ENCODE results near the gene MMS19. TPM values are rescaled to one million over a fixed set of nuclear protein-coding genes. Genes with fewer than 3 reads are reported as not detected.
"Not testable (repeated sequence)": the region's sequence is repeated elsewhere in the genome, so short reads cannot be mapped to it uniquely, and the experiment has no call there.

MMS19 gene
- total RNA-seq, 2 experiments from 2014 or later, result 84.7 to 86.8 TPM

DNA sequence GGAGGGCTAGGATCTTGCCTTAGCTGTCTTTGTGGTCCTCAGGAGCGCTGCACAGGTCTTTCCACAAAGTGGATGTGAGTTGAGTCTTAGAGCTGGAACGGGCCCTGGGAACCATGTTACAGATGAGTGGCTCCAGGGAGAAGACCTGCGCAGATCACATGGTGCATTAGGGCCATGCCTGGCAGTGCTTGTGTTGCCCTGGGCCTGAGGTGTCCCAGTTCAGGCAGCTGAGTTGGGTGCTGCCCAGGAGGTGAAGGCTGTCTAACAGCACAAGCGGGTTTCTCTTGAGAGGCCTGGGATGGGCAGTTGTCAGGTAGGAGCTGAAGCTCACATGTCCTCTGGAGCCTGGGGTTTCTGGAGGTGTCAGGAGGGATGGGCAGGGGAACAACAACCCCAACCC lies 40.6 kb upstream of the MMS19 start:
- CTCF ChIA-PET, result interaction anchor here (0.9 to 2.0 kb wide), 3 partner anchors 15 to 170 kb away, joined by 3 to 9 read pairs (median 3); no protein-coding TSS in a partner anchor
- POLR2A ChIA-PET, result interaction anchor here (1.1 to 1.2 kb wide), 2 partner anchors 101 to 220 kb away, joined by 3 read pairs; partner anchors contain the start of gene FRAT1
- Mint-ChIP-seq H3K27me3 (no peaks in the 10 kb centered on the region), H3K4me3 (no peak overlapping the region), H3K36me3 (no peaks in the 10 kb centered on the region), H3K27ac (no peak overlapping the region), H3K9me3 (no peaks in the 10 kb centered on the region), H3K4me1 (ENCODE audit: low read depth) (peaks cover 21% of the 10 kb centered on the region)
- no peak for DNase-seq
- intact Hi-C loops (cut with micrococcal nuclease), result no loop called here

DNA sequence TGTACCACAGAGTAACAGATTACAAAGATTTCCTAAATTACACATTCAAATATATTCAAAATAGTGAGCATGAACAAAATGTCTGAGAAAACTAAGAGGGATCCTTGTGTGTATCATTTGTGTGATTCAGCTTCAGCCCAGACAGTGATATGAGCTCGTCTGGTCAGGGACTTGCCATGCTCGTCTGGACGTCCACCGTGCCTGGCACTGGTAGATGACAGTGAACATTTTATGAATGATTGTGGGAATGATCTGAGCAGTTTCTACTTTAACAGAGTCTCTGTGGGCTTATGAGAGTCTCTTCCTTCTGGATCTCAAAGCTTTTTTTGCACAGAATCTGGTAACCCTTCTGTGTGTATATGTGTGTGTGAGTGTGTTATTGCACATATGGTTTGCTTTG lies 40.2 kb upstream of the MMS19 start:
- intact Hi-C loops (cut with micrococcal nuclease), result no loop called here
- ChIA-PET POLR2A (interaction anchor here (1.1 to 1.2 kb wide), 2 partner anchors 101 to 219 kb away, joined by 3 read pairs; partner anchors contain the start of gene FRAT1), CTCF (interaction anchor here (0.9 to 2.0 kb wide), 2 partner anchors 15 to 171 kb away, joined by 3 to 9 read pairs; no protein-coding TSS in a partner anchor)
- no peak for DNase-seq
- H3K27me3 Mint-ChIP-seq, result no peaks in the 10 kb centered on the region
- H3K4me3 Mint-ChIP-seq, result no peak overlapping the region
- H3K4me1 Mint-ChIP-seq (ENCODE audit: low read depth), result peaks cover 17% of the 10 kb centered on the region
- H3K27ac Mint-ChIP-seq, result no peak overlapping the region
- no peaks in the 10 kb centered on the region for H3K36me3 Mint-ChIP-seq
- no peaks in the 10 kb centered on the region for H3K9me3 Mint-ChIP-seq

DNA sequence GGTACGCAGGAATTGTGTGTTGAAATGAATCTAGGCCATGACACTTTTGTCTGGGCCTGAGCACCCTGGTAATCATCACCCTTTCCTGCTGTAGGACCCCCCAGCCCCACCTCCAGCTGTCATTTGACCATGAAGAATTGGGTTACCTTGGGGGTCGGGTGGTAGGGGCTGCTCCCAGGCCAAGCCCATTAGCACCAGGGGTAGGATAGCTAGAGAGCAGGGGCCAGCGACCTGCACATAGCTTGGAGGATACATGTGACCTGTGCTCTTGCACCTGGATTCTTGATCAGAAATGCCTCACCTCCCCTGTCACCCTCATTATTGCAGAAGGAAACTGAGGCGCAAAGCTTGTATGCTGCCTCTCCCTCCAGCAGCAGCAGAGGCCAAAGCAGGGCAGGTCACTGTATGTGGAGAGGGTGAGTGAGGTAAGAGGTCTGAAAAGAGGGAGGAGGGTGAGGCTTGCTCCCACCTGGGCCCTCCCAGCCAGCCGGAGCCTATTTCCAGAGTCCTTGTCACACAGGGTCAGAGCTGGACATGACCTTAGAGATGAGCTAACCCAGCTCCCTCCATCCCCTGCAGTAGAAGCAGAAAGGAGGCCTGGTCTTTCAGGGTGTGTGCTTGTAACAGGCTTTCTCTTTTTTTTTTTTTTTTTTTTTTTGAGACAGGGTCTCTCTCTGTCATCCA lies 39.1 kb upstream of the MMS19 start:
- CTCF ChIA-PET, result interaction anchor here (1.0 to 3.6 kb wide), 2 partner anchors 9 to 16 kb away, joined by 3 to 17 read pairs; no protein-coding TSS in a partner anchor
- DNase-seq, result no peak
- H3K4me1 Mint-ChIP-seq (ENCODE audit: low read depth), result peaks cover 6% of the 10 kb centered on the region
- no peaks in the 10 kb centered on the region for H3K9me3 Mint-ChIP-seq
- POLR2A ChIA-PET, result no interaction called here
- no peak overlapping the region for H3K27ac Mint-ChIP-seq
- intact Hi-C loops (cut with micrococcal nuclease), result no loop called here
- H3K4me3 Mint-ChIP-seq, result no peak overlapping the region
- H3K27me3 Mint-ChIP-seq, result no peaks in the 10 kb centered on the region
- no peaks in the 10 kb centered on the region for H3K36me3 Mint-ChIP-seq

DNA sequence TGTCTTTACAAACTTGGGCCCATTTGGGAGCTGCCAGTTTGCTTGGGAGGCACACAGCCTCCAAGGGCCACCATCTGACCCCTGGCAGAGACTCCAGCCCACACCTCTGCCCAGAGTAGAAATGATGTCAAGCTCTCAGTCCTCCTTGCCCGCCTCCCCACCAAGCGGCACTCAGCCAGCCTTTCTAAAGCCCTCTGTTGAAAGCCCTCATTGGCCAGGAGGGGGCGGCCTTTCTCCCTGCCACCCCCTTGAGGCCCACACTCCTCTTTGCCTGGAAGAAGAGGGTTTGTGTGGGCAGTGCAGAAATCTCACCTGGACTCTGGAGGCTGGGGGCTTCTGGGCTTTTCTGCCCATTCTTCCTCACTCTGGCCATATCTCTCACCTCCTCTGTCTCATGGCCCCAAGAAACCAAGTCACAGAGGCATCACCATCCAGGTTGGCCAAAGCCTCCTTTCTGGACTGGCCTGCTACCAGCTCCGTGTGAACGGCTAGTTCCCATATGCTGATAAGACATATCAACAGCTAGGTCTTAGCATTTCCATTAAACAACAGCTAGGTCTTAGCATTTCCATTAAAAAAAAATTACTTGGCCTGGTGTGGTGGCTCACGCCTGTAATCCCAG lies 36.6 kb upstream of the MMS19 start:
- H3K4me3 Mint-ChIP-seq, result no peak overlapping the region
- no peaks in the 10 kb centered on the region for H3K4me1 Mint-ChIP-seq (ENCODE audit: low read depth)
- H3K27me3 Mint-ChIP-seq, result no peaks in the 10 kb centered on the region
- ChIA-PET POLR2A (no interaction called here), CTCF (interaction anchor here (0.6 to 4.4 kb wide), 18 partner anchors 8 to 114 kb away, joined by 3 to 115 read pairs (median 6); no protein-coding TSS in a partner anchor)
- intact Hi-C loops (cut with micrococcal nuclease), result loop anchor here (1.0 kb wide), 1 partner anchor 18 kb away; no protein-coding TSS in a partner anchor
- H3K9me3 Mint-ChIP-seq, result no peaks in the 10 kb centered on the region
- H3K27ac Mint-ChIP-seq, result no peak overlapping the region
- no peaks in the 10 kb centered on the region for H3K36me3 Mint-ChIP-seq
- peak; percentile 65 for DNase-seq

DNA sequence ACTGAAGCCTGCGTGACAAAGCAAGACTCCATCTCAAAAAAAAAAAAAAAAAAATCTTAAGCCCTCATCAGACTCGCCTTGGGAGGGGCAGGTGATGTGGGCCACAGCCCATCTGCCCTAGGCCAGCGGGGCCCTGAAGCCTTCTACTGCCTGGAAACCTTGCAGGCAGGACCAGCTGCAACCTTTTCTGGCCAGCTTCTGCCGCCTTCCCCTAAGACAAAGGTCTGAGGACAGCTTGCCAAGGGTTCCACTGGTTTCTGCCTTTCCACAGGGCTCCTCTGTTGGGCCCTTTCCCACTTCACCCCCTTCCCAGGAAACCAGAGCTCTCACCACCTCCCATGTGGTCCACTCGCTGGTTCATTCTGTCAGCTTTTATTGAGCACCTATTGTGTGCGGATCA lies 35.7 kb upstream of the MMS19 start:
- Mint-ChIP-seq H3K36me3 (no peaks in the 10 kb centered on the region), H3K9me3 (no peaks in the 10 kb centered on the region), H3K4me3 (no peak overlapping the region), H3K27me3 (no peaks in the 10 kb centered on the region), H3K4me1 (ENCODE audit: low read depth) (no peaks in the 10 kb centered on the region), H3K27ac (no peak overlapping the region)
- intact Hi-C loops (cut with micrococcal nuclease), result no loop called here
- ChIA-PET CTCF (interaction anchor here (0.6 to 4.4 kb wide), 19 partner anchors 9 to 201 kb away, joined by 3 to 115 read pairs (median 5); partner anchors contain the start of gene AVPI1), POLR2A (no interaction called here)
- no peak for DNase-seq

DNA sequence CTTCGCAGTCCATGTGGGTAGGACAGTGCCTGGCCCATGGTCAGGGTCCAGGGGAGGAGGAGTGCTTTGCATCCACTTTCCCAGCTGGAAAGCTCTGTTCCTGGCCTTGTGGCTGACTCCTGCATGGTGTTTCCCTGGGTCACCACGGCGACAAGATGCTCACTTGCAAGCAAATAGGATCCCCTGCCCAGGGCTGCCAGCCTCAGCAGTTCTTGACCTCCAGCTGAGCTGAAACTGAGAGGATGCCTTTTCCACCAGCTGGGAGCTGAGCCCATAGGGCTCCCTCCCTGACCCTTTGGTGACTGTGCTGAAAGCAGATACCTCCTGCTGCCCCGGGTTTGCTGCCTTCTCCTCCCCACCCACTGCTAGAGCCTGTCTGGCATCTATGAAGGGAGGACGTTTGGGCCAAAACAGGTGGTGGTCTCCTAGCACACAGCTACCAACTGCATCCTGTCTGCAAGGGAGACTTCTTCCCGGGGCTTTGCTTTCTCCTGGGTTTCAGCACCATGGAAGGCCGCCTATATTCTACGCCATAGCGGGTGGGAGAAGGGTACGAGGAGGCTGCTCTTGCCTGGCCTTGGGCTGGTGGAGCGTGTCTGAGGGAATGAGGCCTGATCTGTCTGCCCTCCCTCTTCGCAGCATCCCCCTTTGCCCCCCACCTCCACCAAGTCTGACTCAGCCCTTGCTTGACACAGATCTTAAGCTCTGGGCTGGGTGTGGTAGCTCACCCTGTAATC lies 34.9 kb upstream of the MMS19 start:
- POLR2A ChIA-PET, result no interaction called here
- Mint-ChIP-seq H3K9me3 (no peaks in the 10 kb centered on the region), H3K4me3 (no peak overlapping the region), H3K27me3 (no peaks in the 10 kb centered on the region), H3K36me3 (no peaks in the 10 kb centered on the region), H3K27ac (no peak overlapping the region), H3K4me1 (ENCODE audit: low read depth) (no peaks in the 10 kb centered on the region)
- CTCF ChIA-PET, result interaction anchor here (0.6 to 4.4 kb wide), 9 partner anchors 11 to 73 kb away, joined by 3 to 115 read pairs (median 8); no protein-coding TSS in a partner anchor
- no peak for DNase-seq
- intact Hi-C loops (cut with micrococcal nuclease), result no loop called here

DNA sequence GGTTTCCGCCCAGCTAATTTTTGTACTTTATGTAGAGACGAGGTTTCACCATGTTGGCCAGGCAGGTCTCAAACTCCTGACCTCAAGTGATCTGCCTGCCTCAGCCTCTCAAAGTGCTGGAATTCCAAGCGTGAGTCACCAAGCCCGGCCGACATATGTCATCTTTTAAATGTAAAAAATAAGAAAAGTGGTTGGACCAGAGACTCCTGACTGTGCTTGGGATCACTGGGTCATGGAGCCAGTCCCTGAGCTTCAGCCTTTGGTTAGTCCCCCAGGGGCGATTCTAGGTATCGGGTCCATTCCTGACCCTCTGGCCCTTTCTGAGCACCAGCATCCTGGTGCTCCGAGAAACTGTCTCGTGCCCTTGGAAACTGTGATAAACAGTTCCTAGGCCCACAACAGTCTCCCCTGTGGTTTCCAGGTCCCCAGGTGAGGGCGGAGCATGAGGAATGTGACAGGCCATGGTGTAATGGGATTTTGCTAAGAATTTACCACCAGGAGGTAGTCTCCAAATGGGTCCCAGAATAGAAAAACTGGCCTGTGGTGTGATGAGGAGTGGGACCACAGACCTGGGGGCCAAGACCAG lies 33.3 kb upstream of the MMS19 start:
- intact Hi-C loops (cut with micrococcal nuclease), result no loop called here
- POLR2A ChIA-PET, result no interaction called here
- CTCF ChIA-PET, result no interaction called here

DNA sequence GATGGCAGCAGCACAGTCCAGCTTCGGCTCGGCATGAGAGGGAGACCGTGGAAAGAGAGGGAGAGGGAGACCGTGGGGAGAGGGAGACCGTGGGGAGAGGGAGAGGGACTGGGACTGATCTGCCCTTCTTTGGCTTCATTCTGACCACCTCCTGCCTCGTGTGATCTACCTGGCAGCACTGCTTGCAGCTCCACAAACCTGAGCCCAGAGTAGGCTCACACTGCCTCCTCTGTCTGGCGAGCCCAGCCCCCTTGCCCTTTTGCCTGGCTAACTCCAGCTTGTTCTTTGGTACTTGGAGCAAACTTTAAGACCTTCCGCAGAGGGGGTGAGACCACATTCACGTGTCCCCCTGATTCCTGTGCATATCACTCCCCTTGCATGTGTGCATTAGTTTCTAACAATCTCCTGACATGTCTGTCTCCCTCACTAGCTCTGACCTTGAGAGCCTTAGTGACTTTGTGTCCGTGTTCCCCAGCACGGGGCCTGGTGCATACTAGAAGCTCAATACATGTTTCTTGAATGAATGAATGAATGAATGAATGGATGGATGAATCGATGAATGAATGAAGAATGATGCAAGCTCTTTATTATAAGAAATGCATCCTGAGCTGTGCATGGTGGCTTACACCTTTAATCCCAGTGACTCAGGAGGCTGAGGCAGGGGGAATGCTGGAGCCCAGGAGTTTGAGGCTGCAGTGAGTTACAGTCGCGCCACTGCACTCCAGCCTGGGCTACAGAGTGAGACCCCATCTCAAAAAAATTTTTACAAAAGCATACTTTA lies 31.7 kb upstream of the MMS19 start:
- Mint-ChIP-seq H3K27ac (no peak overlapping the region), H3K4me3 (no peak overlapping the region), H3K4me1 (ENCODE audit: low read depth) (no peaks in the 10 kb centered on the region), H3K36me3 (no peaks in the 10 kb centered on the region), H3K27me3 (no peaks in the 10 kb centered on the region), H3K9me3 (no peaks in the 10 kb centered on the region)
- intact Hi-C loops (cut with micrococcal nuclease), result no loop called here
- no peak for DNase-seq
- ChIA-PET CTCF (interaction anchor here (0.7 to 1.0 kb wide), 2 partner anchors 24 to 25 kb away, joined by 3 to 4 read pairs; no protein-coding TSS in a partner anchor), POLR2A (no interaction called here)

More for the DNA sequence above, 33.3 kb upstream of the MMS19 start:
- Mint-ChIP-seq H3K27me3 (no peaks in the 10 kb centered on the region), H3K4me3 (no peak overlapping the region), H3K4me1 (ENCODE audit: low read depth) (no peaks in the 10 kb centered on the region), H3K9me3 (no peaks in the 10 kb centered on the region), H3K27ac (no peak overlapping the region), H3K36me3 (no peaks in the 10 kb centered on the region)
- DNase-seq, result no peak

DNA sequence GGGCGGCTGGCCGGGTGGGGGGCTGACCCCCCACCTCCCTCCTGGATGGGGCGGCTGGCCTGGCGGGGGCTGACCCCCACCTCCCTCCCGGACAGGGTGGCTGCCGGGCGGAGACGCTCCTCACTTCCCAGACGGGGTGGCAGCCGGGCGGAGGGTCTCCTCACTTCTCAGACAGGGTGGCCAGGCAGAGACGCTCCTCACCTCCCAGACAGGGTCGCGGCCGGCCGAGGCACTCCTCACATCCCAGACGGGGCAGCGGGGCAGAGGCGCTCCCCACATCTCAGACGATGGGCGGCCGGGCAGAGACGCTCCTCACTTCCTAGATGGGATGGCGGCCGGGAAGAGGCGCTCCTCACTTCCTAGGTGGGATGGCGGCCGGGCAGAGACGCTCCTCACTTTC lies 30.7 kb upstream of the MMS19 start:
- POLR2A ChIA-PET; intact Hi-C loops (cut with micrococcal nuclease); H3K27me3 Mint-ChIP-seq; CTCF ChIA-PET; H3K27ac Mint-ChIP-seq; H3K36me3 Mint-ChIP-seq; H3K9me3 Mint-ChIP-seq; DNase-seq; H3K4me3 Mint-ChIP-seq; H3K4me1 Mint-ChIP-seq (ENCODE audit: low read depth): not testable (repeated sequence)

DNA sequence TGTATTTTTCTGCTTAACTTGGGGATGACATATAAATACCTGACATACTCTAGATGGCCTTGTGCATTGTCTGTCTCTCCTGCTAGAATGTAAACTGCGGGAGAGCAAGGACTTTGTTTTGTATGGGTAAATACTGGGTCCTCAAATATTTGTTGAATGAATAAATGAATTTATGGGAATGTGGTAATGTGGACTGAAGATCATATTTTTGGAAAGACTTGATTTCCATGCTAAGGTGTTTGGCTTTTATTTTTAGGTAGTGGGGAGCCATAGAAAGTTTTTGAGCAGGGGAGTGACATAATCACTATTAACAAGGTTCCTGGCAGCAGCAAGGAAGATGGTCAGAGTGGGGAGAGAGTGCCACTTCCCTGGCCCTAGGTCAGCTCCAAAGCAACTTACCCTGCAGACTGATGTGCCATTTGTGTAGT lies 27.5 kb upstream of the MMS19 start:
- H3K4me3 Mint-ChIP-seq, result no peak overlapping the region
- H3K36me3 Mint-ChIP-seq, result no peaks in the 10 kb centered on the region
- H3K9me3 Mint-ChIP-seq, result no peaks in the 10 kb centered on the region
- no peaks in the 10 kb centered on the region for H3K27me3 Mint-ChIP-seq
- no peak for DNase-seq
- ChIA-PET CTCF (no interaction called here), POLR2A (no interaction called here)
- H3K27ac Mint-ChIP-seq, result no peak overlapping the region
- intact Hi-C loops (cut with micrococcal nuclease), result no loop called here
- no peaks in the 10 kb centered on the region for H3K4me1 Mint-ChIP-seq (ENCODE audit: low read depth)

DNA sequence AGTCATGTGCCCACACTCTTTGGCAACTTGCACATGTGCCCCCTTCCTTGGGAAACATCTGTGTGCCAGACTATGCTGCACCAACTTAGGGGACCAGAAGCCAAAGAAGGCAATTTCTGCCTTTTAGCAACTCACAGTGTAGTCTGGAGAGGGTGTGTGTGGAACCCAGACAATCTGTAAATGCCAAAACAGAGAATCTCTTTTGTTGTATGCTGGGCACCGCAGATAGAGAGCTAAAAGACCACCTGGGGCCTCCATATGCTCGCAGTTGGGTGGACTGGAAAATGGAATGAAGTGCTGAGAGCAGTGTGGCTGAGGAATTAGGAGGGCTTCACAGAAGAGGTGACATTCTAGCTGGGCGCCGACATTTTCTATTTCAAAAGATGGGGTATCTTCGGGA lies 26.9 kb upstream of the MMS19 start:
- intact Hi-C loops (cut with micrococcal nuclease), result no loop called here
- H3K27ac Mint-ChIP-seq, result no peak overlapping the region
- no peaks in the 10 kb centered on the region for H3K36me3 Mint-ChIP-seq
- DNase-seq, result no peak
- no peak overlapping the region for H3K4me3 Mint-ChIP-seq
- ChIA-PET CTCF (no interaction called here), POLR2A (no interaction called here)
- H3K4me1 Mint-ChIP-seq (ENCODE audit: low read depth), result no peaks in the 10 kb centered on the region
- no peaks in the 10 kb centered on the region for H3K9me3 Mint-ChIP-seq
- H3K27me3 Mint-ChIP-seq, result no peaks in the 10 kb centered on the region

All from activated CD4-positive, alpha-beta memory T cell treated with anti-CD3 and anti-CD28 coated beads for 36 hours (primary cell).